Sigmoid colon (tissue), 7 donors: ENCODE results near the gene OLFML1. TPM values are rescaled to one million over a fixed set of nuclear protein-coding genes. Genes with fewer than 3 reads are reported as not detected.

ENCODE experiments used
- DNase-seq: peaks from one replicate; pipeline ENCODE4 v3.0.0-alpha.2; 2019
- H3K27ac ChIP-seq, 4 donors: fragments of 200-600 bp; sonication (generic); one replicate each; pipeline ENCODE4 v1.5.1; 2016 to 2019; ENCODE audit warnings: mild to moderate bottlenecking in 1 of 4
- H3K27me3 ChIP-seq, 3 donors: fragments of 200-600 bp; sonication (generic); one replicate each; pipeline ENCODE4 v1.5.1; 2019; ENCODE audit warnings: mild to moderate bottlenecking in 1 of 3
- H3K36me3 ChIP-seq, 4 donors: fragments of 200-600 bp; sonication (generic); one replicate each; pipeline ENCODE4 v1.5.1; 2016 to 2019
- H3K4me1 ChIP-seq, 4 donors: fragments of 200-600 bp; sonication (generic); one replicate each; pipeline ENCODE4 v1.5.1; 2017 to 2019
- H3K4me3 ChIP-seq, 4 donors: fragments of 200-600 bp; sonication (generic); one replicate each; pipeline ENCODE4 v1.5.1; 2017 to 2019; ENCODE audit warnings: mild to moderate bottlenecking in 2 of 4, moderate library complexity in 1 of 4
- H3K9me3 ChIP-seq, 4 donors: fragments of 200-600 bp in 3 of 4; sonication (generic) in 3 of 4; one replicate each; pipeline versions ENCODE4 v1.5.1 to v1.6.1; 2013 to 2019
- EP300 ChIP-seq, 4 donors: sonication (generic); formaldehyde crosslinking; IDR thresholded peaks; one replicate each; pipeline ENCODE4 v1.6.1; 2017; ENCODE audit warnings: antibody characterized with exemption in 4 of 4
- POLR2A ChIP-seq, 2 donors: fragments of 450-650 bp; IDR thresholded peaks; one replicate each; pipeline ENCODE4 v1.6.1; 2016; ENCODE audit warnings: antibody characterized with exemption in 2 of 2, mild to moderate bottlenecking in 2 of 2, moderate library complexity in 2 of 2
- POLR2AphosphoS5 ChIP-seq, 4 donors: sonication (generic); formaldehyde crosslinking; IDR thresholded peaks; one replicate each; pipeline ENCODE4 v1.6.1; 2017; ENCODE audit warnings: antibody characterized with exemption in 4 of 4
- WGBS, 2 donors: extraction: QIAGEN DNeasy Blood & Tissue Kit; methylation state at CpG; one replicate each; pipeline ENCODE4 v1.1.7; 2013; 5-methylcytosine and 5-hydroxymethylcytosine counted together
- intact Hi-C: fragments of 100-400 bp; cut with DNase I; formaldehyde crosslinking; loops from one replicate; pipeline ENCODE4 v1.15.1; 2023
- polyA plus RNA-seq, 3 donors: library from polyadenylated mRNA; stranded (reverse); fragments of 200-250 nt; gene quantifications; one replicate each; pipeline ENCODE4 v1.2.3, GENCODE V29; 2013
- total RNA-seq, 4 donors: library from RNA; depleted of rRNA; stranded (reverse); fragments of >200 nt; gene quantifications; one replicate each; pipeline ENCODE4 v1.1.0, GENCODE V29; 2016
- TF ChIP-seq, protein P1 (sequence below), 4 experiments: fragments of 450-650 bp in 3 of 4; fragments of 200-600 bp in 1 of 4; IDR thresholded peaks; one replicate each; pipeline ENCODE4 v1.5.1; 2016 to 2019; ENCODE audit warnings: antibody characterized with exemption in 4 of 4, mild to moderate bottlenecking in 3 of 4, moderate library complexity in 2 of 4
- donor health status: healthy with polysubstance abuse.
- donor health status: Bipolar disorder and iron deficiency.
- donor health status: healthy.

Gene OLFML1
- total and polyA plus RNA-seq, 7 donors, result 1.8 to 14.7 (median 4.9) TPM; not detected in 1

GRCh38 chr11:7559398-7560283 is 74.3 kb downstream of the OLFML1 start:
- Histone ChIP-seq H3K4me3 (no peak overlapping the region), H3K9me3 (no peaks in the 10 kb centered on the region), H3K4me1 (peaks cover 0 to 16% (median 11%) of the 10 kb centered on the region in 4 donors), H3K36me3 (no peaks in the 10 kb centered on the region), H3K27ac (no peak overlapping the region), H3K27me3 (no peaks in the 10 kb centered on the region)
- no peak for DNase-seq
- TF ChIP-seq EP300 (IDR thresholded peaks at IDR 0.05) (no peak), POLR2A (IDR thresholded peaks at IDR 0.05) (no peak), POLR2AphosphoS5 (IDR thresholded peaks at IDR 0.05) (no peak)
- TF ChIP-seq, protein P1, sequence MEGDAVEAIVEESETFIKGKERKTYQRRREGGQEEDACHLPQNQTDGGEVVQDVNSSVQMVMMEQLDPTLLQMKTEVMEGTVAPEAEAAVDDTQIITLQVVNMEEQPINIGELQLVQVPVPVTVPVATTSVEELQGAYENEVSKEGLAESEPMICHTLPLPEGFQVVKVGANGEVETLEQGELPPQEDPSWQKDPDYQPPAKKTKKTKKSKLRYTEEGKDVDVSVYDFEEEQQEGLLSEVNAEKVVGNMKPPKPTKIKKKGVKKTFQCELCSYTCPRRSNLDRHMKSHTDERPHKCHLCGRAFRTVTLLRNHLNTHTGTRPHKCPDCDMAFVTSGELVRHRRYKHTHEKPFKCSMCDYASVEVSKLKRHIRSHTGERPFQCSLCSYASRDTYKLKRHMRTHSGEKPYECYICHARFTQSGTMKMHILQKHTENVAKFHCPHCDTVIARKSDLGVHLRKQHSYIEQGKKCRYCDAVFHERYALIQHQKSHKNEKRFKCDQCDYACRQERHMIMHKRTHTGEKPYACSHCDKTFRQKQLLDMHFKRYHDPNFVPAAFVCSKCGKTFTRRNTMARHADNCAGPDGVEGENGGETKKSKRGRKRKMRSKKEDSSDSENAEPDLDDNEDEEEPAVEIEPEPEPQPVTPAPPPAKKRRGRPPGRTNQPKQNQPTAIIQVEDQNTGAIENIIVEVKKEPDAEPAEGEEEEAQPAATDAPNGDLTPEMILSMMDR (IDR thresholded peaks at IDR 0.05), result no peak
- intact Hi-C loops, result no loop called here
- WGBS, 2 donors, result 84 to 86% methylated on average over 4 of the region's 4 CpGs

Other genes with a start within 250 kb of the OLFML1 start
- 1 to 10 TPM in 1 of 4 donors, under 1 TPM in 3; 0.16 to 1.1 (median 0.34) TPM for gene SYT9, start 233.6 kb upstream of the OLFML1 start, total RNA-seq
- gene SYT9, start 233.6 kb upstream of the OLFML1 start, polyA plus RNA-seq, result under 1 TPM in 1 of 3 donors, not detected in 2; 0.28 TPM
- 10 to 100 TPM in 2 of 4 donors, 1 to 10 TPM in 2; 4.1 to 11.6 (median 9.2) TPM for gene PPFIBP2, start 28.5 kb downstream of the OLFML1 start, total RNA-seq
- gene PPFIBP2, start 28.5 kb downstream of the OLFML1 start, polyA plus RNA-seq, result 10 to 100 TPM; 26.7 to 33.5 (median 30.6) TPM
- gene CYB5R2, start 188.0 kb downstream of the OLFML1 start, total RNA-seq, result 1 to 10 TPM; 1.4 to 4.6 (median 3.1) TPM
- gene CYB5R2, start 188.0 kb downstream of the OLFML1 start, polyA plus RNA-seq, result 1 to 10 TPM; 3.0 to 7.8 (median 6.7) TPM
- gene OVCH2, start 221.0 kb downstream of the OLFML1 start, total RNA-seq, result not detected
- not detected for gene OVCH2, start 221.0 kb downstream of the OLFML1 start, polyA plus RNA-seq